ENCODE measurements around the gene ZFYVE27.
"Not testable (repeated sequence)": the region's sequence is repeated elsewhere in the genome, so short reads cannot be mapped to it uniquely, and the experiment has no call there.

The ZFYVE27 gene, protein sequence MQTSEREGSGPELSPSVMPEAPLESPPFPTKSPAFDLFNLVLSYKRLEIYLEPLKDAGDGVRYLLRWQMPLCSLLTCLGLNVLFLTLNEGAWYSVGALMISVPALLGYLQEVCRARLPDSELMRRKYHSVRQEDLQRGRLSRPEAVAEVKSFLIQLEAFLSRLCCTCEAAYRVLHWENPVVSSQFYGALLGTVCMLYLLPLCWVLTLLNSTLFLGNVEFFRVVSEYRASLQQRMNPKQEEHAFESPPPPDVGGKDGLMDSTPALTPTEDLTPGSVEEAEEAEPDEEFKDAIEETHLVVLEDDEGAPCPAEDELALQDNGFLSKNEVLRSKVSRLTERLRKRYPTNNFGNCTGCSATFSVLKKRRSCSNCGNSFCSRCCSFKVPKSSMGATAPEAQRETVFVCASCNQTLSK

DNA sequence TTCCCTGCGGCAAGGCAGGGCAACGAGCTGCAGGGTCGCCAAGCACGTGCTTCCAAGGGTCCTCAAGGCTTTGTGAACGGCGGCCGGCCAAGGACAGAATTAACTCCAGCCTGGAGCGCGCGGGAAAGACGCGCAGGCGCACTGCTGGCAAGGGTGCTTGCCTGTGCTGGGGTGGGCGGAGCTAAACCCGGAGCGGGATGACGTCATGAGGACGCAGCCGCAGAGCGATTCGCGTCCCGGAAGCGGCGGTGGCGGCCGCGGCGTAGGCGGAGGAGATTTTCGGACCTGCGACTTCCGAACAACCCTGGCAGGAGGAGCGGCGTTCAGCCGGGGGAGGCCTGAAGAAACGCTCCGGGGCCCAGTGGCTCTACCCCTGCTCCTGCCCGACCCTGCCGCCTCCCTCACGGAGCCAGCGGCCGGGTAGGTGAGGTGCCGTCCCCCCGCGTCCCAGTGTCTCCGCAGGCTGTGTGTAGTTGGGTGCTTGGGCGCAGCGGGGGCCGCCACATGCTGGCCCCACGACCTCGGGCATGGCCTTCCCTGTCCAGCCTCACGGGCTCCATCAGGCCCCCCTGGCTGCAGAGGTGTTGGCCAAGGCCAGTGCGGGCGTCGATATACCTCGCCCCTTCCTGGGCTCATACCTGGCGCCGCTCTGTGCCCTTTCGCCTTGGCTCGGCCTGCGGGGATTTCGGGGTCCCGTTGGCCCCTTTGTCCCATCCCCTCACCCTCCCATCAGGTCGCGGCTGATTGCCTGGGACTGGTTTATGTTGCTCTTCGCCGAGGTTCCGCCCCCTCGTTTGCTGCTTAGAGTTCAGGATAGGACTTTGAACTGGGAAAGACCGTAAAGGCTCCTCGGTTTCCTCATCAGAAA is at the start of gene ZFYVE27:
Gene ZFYVE27 (plus strand): TSS at position 227 of the 868 bp plus-strand sequence. CDS start 1,350 bp downstream, outside the sequence.
- DNase-seq, result peak; percentile 94

DNA sequence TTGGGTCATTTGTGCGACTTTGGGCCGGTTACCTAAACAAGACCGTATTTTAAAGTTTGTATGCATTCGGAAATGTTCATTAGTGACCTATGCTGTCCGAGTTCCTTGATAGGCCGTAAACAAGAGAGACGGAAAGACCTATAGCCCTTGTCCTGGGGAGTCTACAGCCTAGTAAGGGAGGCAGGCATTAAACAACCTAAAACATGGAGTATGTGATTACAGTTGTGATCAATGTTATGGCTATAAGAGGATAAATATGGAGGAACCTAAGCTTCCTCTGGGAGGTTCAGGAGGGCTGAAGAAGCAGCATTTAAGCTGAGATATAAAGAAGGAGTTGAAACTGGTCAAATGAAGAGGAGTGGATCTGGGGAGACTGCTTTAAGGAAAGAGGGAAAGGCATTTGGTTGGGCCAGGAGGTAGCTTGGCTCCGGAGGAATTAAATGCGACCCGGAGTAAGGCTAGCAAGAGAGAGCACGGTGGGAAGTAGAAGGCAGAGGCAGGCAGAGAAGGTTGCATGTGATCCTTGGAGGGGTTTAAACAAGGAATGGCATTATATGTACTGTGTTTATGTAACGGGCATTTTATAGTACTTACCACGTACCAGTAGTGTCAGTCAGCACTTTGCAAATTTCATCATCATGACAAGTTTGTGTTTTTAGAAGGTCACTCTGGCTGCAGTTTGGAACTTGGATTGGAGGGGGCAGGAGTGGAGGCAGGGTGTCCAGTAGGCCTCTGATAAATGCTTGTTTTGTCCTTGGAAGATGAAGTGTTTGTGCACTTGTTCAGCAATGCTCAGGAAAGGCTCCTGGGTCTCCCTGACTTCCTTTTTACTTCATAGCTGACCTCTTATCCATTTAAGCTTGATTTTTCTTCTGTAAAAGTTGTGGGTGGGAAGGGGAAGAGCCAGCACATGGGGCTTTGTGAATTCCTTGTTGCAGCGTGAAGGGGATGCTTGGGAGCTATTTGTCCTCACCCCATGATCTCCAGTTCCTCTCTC is 48.8 kb upstream of the ZFYVE27 start:
- no peak for DNase-seq

DNA sequence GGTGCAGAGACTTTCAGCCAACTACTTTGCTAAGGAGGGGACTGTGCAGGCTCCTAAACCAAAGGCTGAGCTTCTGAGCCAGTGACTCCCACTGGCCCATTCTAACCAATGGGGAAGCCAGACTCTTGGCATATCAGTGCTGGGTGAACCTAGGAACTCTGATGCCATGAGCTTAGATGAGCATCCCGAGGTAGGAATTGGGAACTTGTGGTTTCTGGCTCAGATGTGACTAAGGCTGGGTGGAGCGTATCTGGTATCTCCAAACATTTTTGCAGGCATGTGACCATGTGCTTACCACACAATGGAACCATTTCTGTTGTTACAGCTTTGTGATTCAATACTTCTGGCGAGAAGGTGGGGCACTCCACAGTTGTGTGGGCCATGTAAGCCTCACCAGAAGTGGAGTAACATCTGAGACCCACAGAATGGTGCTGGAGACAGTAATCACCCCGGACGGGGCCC is 47.3 kb upstream of the ZFYVE27 start:
- DNase-seq, result no peak

DNA sequence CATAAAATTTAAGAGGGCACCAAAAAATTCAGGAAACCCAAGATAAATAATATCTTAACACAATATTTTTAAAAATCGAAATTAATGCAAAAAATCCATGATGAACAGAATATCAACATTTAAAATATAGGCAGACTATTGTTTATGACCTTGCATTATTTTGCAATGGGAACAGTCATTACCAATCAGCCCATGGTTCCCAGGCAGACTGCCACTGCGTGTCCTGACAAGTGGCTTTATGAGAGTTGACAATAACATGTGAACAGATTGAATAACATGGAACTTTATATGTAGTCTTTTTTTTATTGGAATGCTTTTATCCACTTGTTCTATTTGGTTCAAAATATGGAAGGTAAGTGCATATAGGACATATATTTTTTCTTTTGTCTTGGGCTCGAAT is 46.8 kb upstream of the ZFYVE27 start:
- no peak for DNase-seq

DNA sequence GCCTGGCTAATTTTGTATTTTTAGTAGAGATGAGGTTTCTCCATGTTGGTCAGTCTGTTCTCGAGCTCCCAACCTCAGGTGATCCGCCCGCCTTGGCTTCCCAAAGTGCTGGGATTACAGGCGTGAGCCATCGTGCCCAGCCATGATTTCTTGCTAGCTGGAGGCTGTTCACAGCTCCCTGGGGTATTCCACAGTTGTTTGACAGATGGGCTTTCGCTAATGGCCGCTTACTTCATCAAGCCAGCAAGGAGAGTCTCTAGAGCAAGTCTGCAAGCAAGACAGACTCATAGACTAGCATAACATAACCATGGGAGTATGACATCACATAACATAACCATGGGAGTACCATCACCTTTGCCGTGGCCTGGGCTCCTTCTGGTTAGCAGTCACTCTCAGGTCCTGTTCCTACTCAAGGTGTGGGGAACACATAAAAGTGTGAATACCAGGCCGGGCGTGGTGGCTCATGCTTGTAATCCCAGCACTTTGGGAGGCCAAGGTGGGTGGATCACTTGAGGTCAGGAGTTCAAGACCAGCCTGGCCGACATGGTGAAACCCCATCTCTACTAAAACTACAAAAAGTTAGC is 38.8 kb upstream of the ZFYVE27 start:
- DNase-seq, result not testable (repeated sequence)

DNA sequence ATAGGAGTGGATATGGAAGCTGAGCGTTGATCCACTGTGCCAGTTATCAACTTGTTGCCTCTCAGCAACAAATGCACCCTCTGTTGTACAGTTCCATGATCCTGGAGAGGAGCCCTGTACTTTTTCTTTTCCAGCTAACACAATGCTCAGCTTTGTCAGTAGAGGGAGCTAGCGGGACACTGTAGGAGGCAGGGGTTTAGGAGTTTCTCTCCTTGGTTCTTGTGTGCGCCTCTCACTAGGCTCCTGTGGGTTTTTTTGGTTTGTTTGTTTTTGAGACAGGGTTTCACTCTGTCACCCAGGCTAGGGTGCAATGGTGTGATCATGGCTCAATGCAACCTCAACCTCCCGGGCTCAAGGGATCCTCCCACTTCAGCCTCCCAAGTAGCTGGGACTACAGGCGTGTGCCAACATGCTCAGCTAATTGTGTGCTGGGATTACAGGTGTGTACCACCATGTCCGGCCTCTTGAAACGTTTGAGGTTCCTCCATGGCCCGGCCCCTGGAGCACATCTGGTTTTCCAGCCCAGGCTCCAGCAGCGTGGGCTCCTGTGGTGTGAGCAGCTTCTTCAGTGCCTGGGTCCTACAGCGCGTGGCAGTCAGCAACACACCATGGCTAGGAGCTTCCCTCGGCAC is 35.4 kb upstream of the ZFYVE27 start:
- peak; percentile 25 for DNase-seq

DNA sequence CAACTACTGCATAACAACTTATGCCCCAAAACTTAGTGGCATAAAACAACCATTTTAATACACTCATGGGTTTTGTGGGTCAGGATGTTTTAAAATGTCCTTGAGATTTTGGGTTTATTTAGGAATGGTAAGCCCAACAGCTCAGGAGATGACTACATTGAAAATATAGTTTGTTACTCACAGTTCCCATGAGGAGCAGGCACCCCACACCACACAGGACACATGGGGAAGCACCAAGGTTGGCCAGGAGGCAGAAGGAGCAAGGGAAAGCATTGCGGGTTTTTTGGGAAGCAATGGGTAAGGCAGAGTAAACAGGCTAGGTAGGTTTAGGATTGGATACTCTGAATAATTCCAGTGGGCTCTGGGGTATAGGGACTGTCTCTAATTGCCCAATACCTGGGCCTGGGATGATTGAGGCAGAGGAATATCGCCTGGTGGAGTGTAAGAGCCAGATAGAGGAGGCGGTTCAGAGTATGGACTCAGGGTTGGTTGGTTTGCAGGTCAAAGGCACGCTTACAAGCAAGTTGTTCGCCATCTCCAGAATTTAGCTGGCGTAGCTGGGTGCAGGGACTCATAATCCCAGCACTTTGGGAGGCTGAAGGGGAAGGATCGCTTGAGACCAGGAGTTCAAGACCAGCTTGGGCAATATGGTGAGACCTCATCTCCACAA is 33.4 kb upstream of the ZFYVE27 start:
- DNase-seq, result no peak

DNA sequence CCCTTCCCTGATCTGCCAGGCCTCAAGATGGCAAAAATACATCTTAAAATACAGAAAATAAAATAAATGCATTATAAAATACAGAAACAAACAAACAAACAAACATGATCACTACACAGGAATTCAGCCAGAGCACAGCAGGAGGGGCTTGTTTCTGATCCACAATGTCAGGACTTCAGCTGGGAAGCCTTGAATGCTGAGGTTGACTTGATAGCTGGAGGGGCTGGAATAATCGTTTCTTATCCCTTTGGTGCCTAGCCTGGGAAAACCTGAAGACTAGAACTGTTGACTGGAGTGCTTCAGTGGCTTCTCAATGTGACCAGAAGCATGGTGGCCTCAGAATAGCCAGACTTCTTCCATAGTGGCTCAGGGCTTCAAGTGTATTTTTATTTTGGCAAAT is 32.6 kb upstream of the ZFYVE27 start:
- DNase-seq, result no peak

DNA sequence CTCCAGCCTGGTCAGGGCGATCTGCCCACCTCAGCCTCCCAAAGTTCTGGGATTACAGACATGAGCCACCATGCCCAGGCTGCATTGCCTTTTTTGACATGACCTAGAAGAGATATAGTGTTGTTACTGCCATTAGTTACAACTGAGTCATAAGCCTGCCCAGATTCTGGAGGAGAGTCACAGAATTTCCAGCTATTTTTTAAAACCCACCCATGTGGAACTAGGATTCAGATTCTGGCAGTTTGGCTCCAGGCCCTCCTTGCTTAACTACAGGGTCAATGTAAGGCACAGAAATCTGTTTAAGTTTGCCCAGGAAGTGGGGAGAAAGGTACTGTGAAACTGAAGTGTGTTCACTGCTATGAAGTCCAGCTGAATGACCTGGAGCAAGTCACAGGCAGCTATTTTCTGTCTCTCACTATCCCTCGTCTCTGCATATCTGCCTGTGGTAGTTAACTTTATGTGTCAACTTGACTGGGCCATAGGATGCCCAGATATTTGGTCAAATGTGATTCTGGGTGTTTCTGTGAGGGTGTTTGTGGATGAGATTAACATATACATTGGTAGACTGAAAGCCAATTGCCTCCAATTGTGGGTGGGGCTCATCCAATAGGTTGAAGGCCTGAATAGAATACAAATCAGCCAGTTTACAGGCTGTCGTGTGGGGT is 31.8 kb upstream of the ZFYVE27 start:
- no peak for DNase-seq

DNA sequence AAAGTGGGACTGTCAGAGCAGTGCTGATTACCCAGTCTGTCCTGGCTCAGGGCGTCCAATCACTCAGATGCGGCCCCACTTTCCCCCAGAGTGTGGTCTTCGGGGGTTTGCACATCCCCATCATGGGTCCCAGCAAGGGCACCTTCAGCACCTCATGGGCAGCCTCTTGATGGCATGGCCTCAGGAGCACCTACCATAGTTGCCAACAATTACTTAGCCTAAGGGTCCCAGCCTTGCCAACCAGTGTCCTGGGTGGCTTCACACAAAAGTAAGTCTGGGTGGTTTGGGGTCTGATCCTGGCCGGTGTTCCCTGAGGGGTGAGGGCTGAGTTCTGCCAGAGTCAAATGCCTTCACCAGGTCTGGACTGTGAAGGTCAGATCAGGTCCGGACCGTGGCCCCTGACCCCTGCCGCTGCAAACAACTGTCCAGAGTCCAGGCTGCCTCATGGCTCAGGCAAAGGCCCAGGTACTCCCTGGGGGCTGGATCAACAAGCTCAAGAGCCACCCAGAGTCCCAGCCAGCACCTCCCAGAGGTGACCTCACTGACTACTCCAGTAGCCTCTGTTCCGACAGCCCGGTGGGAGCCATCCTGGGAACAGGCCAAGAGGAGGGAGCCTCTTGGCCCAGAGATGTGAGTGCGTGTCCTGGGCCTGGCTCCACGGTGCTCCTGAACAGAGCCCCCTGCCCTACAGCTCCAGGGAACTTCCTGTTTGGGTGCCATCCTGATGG is 29.6 kb upstream of the ZFYVE27 start:
- DNase-seq, result no peak

DNA sequence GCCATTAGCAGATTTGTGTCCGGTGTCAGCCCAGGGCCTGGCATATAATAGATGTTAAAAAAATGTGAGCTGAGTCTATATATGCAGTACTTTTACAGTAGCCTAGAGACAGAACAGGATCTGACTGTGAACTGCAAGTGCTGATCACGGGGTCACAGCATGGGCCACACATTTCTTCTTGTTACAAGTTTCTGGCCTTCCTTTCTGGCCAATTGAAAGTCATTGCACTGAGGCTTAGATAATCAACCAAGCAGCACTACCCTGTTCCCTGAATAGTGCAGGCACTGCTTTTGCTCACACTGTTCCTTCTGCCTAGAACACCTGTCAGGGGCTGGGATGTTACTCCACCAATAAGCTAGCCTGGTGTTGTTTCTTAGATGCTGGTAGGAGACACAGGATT is 28.8 kb upstream of the ZFYVE27 start:
- DNase-seq, result no peak

DNA sequence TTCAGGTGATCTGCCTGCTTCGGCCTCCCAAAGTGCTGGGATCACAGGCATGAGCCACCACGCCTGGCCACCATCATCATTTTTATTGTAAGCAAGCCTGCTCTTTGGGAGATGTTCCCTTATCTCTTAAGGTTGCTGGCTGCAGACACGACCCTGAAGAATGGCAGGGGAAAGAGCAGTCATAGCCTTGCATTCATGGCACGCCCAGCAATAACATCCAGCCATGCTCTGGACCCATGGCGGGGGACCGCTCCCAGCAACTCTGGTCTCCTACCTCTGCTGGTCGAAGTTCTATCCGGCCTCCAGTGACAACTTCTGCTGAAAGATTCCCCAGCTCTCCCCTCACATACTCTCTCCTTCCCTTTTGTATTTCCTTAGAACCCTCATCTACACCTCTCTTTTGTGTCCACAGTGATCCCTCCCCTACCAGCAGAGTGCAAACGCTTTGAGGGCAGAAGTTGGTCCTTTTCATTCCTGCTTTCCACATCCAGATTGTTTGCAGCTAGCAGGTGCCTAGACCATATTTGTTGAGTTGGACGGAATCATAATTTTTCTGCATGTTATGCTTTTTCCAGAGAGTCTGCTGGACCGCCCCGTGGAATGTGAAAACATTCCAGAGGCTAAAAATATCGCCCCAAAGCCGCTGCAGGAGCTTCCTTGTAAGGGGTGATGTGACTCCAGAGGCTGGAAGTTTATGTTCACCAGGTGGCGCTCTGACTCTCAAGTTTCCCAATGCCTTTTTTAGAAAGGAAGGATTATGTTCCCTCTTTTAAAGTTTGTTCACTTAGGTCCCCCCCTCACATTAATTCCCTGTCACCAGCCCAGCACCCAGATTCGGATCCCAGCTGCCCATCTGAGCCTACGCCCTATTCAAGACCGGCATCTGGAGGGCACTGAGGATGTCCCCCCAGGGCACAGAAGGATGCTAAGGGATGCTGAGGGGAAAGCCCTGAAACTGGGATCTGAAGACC is 27.7 kb upstream of the ZFYVE27 start:
- DNase-seq, result peak; percentile 42

DNA sequence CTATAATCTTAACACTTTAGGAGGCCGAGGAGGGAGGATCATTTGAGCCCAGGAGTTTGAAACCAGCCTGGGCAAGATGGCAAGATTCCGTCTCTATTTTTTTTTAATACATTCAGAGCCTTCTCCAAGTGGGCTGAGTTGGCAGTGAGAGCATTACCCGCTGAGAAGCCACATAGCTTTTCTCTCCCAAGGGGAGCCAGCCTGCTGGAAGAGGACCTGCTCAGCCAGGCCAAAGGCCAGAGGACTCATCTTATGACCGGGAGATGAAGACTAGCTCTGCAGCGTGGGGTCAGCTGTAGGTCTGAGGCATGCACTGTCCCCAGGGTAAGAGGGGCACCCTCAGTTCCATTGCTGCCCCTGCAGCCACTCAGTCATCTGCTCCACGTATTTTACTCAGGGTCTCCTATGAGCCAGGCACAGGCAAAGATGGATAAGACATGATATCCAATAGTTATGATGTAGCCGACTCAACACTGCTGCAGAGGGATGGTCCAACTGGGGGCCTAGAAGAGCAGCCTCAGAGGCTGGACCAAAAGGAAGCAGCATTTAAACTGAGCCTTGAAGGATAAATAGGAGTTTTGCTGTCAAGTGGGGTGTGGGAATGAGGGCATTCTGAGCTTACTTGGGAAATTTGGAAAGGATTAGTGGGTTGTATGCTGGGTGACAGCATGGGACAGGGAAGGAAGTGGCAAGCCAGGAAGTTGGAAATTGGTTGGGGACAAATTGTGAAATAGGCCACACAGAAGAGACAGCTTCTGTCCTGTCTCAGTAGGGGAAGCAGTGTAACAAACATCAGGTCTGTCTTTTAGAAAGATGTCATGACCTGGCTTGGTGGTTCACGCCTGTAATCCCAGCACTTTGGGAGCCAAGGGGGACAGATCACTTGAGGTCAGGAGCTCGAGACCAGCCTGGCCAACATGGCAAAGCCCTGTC is 25.0 kb upstream of the ZFYVE27 start:
- no peak for DNase-seq

DNA sequence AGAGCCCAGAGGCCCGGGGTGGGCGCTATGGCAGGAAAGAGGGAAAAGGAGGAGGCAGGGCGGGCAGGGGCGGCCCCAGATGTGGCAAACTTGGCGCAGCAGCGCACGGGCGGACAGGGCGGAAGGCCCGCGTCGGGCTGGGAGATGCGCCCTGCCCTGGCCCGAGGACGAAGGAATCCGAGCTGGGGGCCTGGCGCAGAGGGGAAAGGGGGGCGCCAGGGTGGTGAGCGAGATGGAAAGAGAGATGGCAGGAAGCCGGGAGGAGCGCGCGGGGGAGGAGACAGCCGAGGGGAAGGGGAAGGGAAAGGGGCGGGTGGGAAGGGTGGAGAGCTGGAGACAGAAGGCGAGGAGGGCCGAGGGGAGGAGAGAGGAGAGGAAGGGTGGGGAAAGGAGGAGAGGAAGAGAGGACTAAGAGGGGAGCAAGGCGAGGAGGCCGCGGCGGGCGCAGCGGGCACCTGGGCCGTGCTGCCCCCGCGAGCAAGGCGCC is 23.5 kb upstream of the ZFYVE27 start, which contains the start of gene MARVELD1:
Gene MARVELD1 (plus strand): TSS at position 392 of the 487 bp plus-strand sequence. CDS start 147 bp downstream, outside the sequence.
- no peak for DNase-seq

DNA sequence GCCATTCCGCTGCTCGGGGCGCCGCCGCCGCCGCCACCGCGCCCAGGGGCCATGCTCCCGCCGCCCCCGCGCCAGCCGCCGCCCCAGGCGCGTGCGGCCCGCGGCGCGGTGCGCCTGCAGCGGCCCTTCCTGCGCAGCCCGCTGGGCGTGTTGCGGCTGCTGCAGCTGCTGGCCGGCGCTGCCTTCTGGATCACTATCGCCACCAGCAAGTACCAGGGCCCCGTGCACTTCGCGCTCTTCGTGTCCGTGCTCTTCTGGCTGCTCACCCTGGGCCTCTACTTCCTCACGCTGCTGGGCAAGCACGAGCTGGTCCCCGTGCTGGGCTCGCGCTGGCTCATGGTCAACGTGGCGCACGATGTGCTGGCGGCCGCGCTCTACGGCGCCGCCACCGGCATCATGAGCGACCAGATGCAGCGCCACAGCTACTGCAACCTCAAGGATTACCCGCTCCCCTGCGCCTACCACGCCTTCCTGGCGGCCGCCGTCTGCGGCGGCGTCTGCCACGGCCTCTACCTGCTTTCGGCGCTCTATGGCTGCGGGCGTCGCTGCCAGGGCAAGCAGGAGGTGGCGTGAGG is 23.0 kb upstream of the ZFYVE27 start:
- DNase-seq, result peak; percentile 58

DNA sequence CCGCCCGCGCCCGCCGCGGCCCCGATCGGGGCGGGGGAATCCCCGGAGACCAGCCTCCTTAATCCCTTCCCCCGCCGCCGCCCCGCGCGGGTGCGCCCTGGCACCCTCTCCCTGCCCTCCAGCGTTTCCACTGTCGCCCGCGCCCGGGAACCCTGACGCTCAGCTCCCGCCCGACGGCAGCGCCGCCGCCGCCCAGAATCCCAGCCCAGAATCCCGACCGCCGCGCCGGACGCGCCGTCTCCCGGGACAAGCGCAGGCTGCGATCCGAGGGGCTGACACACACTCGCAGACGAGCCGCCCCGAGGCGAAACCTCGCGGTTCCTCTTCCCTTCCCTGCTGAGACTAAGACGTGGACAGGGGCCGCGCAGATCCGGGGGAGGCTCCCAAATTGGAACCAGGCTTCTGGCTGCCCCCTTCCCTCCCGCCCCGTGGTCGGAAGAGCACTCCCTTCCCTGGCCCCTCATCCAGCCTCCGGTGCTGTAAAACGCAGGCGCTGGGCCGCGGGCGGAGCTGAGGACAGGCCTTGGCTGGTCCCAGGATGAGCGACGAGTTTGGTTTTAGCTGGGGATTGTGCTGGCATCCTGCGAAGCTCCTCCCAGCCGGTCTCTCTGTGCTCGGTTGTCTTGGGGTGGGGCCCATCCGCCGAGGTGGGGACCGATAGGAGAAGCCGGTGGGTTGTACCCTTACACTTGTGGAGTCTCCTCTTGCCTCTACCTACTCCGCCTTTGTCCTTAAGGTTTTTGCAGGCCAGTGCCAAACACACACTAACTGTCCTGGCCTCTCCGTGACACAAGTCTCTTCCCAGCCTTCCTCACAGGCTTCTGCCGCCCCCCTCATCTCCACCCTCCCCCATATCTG is 22.3 kb upstream of the ZFYVE27 start:
- DNase-seq, result no peak

Measured in activated CD4-positive, alpha-beta T cell treated with anti-CD3 and anti-CD28 coated beads, Interleukin-2, amount 50 U/mL, for 1 hour (primary cell).